Retina (tissue), 1 donor: ENCODE data around the gene YEATS4.

Experiments used
- DNase-seq: peaks from one replicate; pipeline ENCODE4 v3.0.0-alpha.2; 2016

The YEATS4 gene

DNA sequence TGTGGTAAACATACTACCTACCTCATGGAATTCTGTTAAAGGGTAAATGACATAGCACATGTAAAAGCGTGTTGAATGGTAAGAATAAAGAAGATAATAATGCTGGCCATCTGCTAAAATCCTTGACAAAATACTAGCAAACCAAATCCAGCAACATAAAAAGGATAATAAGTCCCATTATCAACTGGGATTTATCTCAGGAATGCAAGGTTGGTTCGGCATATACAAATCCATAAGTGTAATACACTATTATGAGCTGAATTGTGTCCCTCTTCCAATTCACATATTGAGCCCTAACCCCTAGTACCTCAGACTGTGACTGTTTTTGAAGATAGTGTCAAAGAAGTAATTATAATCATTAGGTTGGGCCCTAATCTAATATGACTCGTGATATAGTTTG is 37.4 kb downstream of the YEATS4 start:
- DNase-seq, result no peak

DNA sequence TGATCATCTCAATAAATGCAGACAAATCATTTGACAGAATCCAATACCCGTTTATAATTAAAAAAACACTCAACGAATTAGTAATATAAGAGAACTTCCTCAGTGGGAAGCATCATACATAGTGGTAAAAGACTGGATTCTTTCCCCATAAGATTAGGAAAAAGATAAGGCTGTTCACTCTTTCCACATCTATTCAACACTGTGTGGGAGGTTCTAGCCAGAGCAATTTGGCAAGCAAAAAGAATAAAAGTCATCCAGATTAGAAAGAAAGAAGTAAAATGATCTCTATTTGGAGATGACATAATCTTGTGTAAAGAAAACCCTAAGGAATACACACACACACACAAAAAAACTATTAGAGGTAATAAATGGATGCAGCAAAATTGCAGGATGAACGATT is 38.4 kb downstream of the YEATS4 start:
- DNase-seq, result no peak

DNA sequence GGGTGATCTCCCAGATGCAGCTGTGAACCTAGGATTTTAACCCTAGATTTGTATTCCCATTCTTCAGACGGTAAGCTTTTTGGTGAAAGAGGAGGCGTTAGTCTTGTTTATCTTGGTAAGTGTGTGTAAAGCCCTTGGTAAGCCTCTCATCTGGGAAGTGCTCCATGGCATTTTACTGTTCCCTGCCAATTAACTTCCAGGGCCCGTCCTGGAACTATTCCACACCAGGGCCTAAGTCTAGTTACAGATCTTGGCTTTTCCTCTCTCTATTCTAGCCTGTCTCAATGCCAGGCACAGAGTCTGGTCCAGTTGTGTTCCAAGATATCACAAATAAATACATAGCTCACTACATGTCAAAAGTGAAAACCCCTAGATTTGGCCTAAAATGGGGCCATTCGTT is 42.4 kb downstream of the YEATS4 start:
- no peak for DNase-seq

DNA sequence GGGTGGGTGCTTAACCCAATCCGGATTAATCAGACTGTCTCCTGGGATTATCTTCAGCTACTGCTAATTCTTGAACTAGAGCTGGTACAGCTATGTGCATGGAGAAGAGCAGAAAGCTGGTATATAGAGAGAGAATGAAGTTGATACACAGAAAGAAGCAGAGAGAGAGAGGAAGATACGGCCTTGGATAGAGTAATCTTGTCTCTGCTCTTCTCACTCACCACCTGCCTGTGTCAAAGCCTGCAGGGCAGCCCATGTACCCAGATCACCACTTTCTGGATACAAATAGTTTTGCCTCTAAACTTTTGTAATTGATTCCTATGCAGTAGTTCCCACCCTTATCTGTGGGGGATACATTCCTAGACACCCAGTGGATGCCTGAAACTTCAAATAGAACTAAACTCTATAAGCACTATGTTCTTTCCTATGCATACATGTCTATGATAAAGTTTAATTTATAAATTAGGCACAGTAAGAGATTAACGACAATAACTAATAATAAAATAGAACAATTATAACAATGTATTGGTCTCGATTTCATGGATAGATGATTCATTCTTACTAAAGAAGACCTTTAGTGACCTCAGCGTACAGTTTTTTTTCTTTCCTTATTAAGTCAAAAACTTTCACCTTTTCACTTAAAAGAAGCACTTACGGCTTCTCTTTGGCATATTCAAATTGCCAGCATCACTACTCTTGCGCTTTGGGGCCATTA is 45.5 kb downstream of the YEATS4 start:
- no peak for DNase-seq

DNA sequence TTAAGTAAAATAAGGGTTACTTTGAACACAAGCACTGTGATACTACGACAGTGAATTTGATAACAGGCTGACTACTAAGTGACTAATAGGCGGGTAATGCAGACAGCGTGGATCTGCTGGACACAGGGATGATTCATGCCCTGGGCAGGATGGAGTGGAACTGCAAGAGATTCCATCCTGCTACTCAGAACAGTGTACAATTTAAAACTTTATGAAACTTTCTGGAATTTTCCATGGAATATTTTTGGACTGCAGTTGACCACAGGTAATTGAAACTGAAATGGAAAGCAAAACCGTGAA is 46.0 kb downstream of the YEATS4 start:
- DNase-seq, result no peak

DNA sequence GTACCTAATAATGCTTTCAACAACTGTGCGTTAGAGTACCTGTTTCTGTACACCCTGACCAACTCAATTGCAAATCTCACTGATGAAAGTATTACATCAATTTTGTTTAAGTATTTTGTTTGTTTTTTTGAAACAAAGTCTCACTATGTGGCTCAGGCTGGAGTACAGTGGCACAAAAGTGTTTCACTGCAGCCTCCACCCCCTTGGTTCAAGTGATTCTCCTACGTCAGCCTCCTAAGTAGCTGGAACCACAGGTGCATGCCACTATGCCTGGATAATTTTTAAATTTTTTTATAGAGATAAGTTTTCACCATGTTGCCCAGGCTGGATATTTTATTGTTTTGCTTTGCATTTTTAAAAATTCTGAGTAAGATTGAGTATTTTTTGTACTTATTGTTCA is 46.7 kb downstream of the YEATS4 start:
- no peak for DNase-seq

DNA sequence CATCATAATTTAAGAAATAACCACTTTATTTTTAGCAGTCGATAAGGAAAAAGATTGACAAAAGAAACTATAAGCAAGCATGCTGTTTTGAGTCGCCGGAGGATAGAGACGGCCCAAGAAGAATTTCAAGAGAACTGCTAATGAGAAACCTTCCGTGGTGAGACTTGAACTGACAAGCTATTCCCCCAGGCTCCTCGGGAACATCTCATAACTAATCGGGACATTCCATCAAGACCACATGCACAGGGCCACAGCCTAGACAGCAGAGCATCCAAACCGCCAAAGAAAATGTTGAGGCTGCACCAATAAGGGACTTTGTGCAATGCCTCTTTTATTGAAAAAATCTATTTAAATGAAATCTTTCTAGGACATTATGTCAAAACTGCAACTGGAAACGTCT is 51.0 kb downstream of the YEATS4 start:
- DNase-seq, result no peak

DNA sequence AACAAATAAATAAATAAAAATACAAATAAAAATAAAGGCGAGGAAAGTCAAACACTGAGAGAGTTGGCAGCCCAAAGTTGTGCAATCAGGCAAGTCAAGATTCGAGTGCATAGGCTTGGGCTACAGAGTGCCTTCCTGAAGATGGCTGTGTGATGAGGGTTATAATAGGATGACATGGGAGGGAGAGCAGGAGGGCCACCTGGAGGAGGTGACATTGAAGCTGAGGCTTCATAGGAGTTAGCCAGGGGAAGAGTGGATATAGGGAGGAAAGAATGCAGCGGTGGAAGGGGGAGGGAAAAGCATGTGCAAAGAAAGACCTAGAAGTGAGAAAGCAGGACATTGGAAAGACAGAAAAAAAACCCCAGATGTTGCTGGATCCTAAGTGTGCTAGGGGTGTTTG is 53.1 kb downstream of the YEATS4 start:
- DNase-seq, result no peak

DNA sequence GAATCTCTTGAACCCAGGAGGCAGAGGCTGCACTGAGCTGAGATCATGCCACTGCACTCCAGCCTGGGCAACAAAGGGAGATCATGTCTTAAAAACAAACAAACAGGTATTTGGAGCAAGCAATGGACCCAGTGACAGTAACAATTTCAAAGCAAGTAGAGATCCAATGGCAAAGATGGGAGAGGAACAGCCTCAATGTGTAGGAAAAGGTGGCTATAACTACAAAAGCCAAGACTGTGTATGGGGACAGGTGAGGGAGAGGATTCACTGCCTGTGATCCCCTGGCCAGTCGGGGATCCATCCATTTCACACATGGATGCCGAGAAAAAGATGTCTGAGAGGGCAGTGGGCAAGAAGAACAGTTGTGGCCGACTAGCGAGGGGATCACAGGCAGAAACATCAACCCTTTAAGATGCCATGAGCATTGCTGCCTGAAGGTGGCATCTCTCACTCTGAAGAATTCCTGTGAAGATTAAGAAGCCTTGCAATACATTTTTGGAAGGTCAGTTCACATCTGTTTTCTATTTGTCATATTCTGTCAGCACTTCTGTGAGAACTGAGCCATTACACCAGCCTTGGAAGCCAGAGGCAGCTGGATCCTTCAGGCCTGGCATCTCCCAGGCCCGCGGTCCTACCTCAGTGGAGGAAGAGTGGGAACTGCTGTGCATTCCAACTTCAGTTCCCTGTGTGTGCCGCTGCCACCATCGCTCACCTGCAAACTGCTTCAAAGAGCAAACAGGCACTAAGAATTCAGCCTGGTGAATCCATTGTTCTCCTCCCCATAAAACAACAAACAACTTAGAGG is 56.1 kb downstream of the YEATS4 start:
- DNase-seq, result peak; percentile 51

DNA sequence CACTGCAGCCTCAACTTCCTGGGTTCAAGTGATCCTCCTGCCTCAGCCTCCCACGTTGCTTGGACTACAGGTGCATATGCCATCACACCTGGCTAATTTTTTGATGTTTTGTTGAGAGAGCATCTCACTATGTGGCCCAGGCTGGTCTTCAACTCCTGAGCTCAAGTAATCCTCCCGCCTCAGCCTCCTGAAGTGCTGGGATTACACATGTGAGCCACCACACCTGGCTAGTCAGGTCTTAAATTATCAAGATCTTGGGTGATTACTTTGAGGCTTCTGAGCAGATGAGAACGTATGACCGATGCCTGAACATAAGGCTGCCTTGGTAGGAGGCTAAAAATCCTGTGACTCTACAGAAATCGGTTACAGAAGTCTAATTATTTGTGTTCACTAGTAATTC is 57.7 kb downstream of the YEATS4 start:
- no peak for DNase-seq

DNA sequence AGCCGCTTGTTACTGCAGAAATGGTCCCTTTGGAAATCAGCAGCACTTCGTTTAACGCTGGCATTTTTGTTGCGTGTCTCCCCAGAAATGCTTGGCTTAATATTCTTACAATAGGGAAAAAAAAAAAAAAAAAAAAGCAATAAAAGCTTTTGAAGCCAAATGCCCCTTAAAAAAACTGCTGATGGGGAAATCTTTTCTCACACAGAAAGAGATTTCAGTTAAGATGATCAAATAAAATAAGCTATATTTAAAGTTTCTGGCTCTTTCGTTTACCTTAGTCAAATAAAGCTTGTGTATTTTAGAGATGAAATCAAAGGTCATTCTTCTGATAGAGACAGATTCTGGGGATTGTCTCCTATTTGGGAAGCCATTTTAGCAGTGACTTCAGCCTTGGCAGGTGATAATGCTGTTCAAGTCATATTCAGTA is 58.2 kb downstream of the YEATS4 start:
- no peak for DNase-seq

DNA sequence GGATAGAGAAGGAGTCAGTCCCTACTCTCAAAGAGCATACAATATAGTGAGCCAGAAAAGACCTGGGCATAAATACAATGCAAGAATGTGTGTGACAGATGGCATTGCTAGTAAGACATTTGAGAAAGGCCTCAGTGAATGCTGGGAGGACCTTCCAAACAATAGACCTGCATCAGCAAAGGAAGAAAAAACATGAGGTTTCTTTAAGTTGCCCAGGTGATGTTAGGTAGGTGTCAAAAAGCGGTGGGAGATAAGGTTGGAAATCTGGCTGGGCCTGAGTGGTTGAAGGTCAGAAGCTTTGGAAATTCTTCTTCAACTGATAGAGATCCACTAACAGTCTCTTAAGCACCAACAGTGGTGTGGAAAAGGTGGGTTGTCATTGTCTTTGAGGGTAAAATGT is 60.2 kb downstream of the YEATS4 start:
- DNase-seq, result no peak

DNA sequence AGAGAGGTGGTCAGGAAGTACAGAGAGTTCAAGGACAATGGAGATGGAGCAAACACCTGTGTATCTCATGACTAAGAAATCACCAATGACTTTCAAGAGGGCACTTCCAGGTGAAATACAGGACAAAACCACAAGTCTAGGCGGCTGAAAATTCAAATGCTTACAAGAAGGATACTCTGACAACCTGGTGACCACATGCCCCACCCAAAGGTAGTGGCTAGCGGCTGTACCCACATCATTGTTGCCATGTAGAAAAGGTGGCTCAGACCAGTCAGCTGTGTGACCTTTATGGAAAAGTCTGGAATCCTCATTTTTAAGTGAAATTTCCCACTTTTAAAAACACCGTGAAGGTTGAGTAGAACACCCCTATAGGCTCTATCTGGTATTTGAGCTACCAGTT is 62.0 kb downstream of the YEATS4 start:
- DNase-seq, result no peak

DNA sequence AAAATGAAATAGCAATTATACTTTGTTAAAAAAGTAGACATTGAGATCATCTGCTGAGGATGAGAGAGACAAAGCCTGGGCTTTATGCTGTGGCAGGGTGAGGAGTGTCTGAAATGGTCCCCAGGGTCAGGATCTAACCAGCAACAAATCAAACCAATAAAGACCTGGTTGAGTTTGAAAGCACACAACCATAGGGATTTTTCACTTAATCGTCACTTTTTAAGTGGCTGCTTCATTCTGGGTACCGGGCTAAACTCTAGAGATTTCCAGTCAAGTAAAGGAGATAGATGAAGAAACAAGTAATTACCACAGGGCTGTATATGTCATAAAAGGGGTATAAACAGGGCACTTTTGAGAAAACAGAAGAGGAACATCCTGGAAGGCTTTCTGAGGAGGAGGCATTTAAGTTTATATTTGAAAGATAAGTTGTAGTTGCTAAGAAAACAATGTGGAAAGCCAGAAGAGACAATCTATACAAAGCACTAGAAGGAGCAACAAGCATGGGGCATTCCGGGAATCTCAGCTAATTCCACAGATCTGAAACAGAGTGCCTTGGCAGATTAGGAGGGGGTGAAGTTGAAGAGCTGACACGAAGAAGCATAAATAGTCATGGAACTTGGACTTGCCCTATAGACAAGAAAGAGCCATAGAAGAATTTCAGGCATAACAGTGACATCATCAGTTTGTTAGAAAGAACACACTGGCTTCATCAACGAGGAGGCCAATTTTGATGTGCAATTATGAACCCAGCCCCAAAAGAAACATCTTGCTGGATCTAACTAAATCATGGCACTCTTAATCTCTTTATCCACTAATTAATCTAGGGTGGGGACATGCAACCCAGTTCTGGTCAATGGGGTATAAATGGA is 63.7 kb downstream of the YEATS4 start:
- DNase-seq, result no peak

DNA sequence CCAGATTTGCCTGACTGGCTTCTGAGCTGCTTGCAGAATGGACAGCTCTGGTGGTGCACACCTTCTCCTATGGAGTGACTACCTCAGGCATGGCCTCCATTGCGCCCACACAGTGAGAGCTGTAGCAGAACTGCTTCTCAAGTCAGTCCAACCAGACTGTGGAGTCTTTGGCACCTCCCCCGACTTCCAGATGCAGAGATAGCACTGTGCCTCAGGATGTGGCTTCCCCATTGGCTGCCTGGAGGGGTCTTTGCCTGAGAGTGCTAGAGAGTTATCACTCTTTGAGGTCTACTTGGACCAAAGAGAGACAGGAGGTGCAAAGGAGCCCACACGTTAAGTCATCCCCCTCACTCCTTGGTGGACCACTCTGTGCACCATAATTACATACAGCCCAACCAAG is 65.9 kb downstream of the YEATS4 start:
- no peak for DNase-seq

DNA sequence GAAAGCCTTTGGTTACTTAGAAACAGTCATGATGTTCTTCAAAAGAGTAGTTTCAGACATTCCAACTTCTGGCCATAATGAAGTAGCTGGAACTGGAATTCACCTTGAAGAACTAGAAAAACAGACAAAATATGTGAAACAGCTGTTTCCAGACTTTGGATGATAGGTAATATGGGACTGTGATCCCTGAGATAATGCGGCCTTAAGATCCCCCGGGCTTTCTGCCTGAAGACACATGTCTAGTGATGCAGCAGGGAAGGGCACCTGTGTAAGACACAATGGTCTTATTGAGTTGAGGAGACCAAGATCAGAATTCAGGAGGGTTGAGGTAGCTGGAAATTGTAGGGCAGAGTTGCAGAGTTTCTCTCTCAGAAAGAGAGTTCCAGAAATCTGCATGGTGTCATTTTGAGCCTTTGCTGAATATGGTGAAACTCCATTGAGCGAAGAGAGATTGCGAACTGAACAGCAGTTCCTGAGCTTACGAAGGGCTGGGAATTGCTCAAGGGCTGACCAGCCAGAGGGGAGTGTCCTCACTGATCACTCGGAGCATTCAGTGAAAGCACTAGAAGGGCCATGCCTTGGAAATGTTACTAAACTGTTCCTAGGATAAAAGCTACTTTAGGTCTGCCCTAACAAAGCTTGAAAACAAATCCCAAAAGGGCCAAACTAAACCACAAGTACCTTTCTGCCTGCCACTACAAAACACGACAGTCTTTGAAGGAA is 69.0 kb downstream of the YEATS4 start:
- no peak for DNase-seq

DNA sequence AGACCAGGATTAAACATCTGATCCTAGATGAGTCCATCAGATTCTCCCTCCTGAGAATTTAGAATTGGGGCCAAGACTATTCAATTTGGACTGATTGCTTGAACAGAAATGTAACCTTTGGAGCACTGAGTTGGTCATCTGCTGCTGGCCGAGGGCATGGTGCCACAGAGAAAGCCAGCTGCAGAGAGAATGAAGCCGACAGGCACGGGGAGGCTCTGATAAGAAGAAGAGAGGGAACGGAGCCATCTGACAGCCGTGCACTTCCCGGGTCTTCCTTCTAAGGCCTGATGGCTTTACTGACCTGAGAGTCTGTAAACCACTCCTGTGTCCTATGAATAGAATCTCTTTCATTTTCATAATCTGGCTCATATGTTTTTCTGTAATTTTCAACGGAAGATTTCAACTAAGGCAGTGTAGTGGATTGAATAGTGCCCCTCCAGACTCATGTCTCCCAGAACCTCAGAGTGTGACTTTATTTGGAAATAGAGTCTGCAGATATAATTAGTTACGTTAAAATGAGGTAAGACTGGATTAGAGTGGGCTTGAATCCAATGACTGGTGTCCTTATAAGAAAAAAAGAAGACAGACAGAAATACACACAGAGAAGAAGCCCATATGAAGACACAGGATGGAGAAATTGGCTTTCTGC is 71.5 kb downstream of the YEATS4 start:
- DNase-seq, result no peak

DNA sequence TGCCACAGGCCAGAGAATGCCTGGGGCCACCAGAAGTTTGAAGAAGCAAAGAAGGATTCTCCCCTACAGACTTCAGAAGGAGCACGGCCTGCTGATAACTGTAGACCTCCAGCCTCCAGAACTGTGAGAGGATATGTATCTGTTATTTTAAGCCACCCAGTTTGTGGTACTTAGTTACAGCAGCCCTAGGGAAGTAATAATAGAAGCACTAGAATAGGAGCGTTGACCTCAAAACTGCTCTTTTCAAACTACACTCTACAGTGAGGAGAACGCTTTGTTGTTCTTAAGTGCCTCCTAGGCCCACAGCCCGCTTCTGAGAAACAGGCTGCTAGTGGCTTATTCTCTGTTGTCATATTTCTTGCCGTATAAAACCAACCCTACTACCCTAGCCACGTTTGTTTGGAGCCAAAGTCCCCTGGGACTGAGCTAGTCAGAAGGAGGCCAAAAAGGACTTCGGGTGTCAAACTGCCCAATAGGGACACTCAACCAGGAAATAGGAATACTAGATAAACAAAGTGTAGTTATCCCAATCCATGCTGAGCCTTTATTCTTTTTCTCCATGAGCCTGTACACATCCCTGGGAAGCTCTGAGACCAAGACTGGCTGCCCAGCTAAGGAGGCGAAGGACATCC is 72.2 kb downstream of the YEATS4 start:
- DNase-seq, result no peak

DNA sequence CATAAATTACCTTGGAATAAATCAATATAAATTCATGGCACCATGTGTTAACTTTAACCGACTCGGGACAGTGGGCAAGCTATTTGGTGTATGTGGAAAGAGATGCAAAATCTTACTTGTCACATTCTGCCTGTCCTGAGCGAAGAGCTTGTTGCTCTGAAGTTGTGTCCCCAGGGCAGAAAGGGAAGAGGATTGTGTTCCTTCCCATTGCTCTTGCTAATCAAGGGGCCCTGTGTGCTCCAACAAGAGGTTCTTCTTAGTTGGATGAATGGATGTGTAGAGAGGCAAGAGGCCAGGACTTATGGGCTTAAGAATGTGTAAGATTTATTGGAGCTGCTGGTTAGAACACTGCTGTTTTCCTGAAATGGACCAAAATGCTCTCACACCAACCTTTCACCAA is 74.1 kb downstream of the YEATS4 start:
- no peak for DNase-seq

DNA sequence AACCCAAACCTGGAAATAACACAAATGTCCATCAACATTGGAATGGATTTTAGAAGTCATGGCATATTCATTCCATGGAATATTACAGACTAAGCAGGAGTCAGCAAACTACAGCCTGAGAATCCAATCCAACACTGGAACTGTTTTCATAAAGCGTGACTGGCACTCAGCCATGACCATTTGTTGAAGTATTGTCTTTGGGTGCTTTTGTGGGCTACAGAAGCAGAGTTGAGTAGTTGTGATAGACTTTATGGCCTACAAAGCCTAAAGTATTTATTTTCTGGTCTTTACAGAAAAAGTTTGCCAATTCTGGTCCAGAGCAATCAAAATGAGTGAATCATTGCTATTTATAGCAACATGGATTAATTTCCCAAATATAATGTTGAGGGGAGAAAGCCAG is 76.1 kb downstream of the YEATS4 start:
- DNase-seq, result no peak

DNA sequence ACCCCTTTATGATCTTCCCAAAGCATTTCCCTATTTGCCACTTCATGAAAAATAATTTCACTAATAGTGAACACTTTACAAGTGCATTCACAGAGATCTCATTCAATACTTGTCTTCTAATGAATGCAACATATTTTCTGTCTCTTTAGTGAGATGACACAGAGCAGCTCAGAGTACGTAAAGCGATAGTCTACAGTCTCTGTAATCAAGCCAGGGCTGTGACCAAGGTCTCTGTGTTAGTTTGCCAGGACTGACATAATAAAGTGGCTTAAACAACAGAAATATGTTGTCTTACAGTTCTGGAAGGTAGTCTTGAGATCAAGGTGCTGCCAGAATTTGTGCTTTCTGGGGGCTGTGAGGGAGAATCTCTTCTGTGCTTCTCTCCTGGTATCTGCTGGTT is 77.5 kb downstream of the YEATS4 start:
- no peak for DNase-seq

DNA sequence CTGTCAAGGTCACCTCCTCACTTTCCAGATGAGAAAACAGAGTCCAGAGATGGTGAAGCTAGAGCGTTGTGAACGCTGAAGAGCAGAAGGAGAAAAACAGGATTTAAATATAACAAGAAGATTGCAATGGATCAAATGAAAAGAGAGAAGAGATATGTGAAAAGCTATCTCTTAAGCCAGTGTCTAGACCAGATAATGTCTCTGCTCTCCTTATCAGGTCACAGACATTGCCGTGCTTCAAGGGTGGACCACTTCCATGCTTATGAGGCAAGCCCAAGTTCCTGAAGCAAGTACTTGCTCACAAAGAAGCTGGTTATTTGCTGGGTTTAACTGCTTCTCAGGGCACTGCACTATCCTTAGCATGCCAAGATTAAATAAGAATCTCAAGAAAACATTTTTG is 79.0 kb downstream of the YEATS4 start:
- DNase-seq, result no peak
